ENCODE measurements around the gene TSPAN5. TPM values are rescaled to one million over a fixed set of nuclear protein-coding genes. Genes with fewer than 3 reads are reported as not detected.

Gene TSPAN5
- total and polyA plus RNA-seq, 8 donors, result 0.23 to 2.6 (median 1.2) TPM

GRCh38 chr4:98680806-98681205, 22.4 kb upstream of the TSPAN5 start:
- FAIRE-seq, result no peak
- intact Hi-C loops (cut with DNase I), result no loop called here
- DNase-seq, result no peak

GRCh38 chr4:98679738-98680137, 21.3 kb upstream of the TSPAN5 start:
- FAIRE-seq, result no peak
- Histone ChIP-seq H3K36me3 (no peaks in the 10 kb centered on the region), H3K27ac (no peak overlapping the region), H3K9me3 (no peaks in the 10 kb centered on the region), H3K4me1 (no peaks in the 10 kb centered on the region), H3K4me3 (no peak overlapping the region), H3K27me3 (no peaks in the 10 kb centered on the region)
- intact Hi-C loops (cut with DNase I), result no loop called here
- 67 to 70% methylated on average over 4 of the region's 4 CpGs for WGBS, 2 donors
- no peak for ATAC-seq
- TF ChIP-seq CTCF (IDR thresholded peaks at IDR 0.05), result no peak
- DNase-seq, result no peak

More at GRCh38 chr4:98680806-98681205, 22.4 kb upstream of the TSPAN5 start:
- Histone ChIP-seq H3K9me3 (no peaks in the 10 kb centered on the region), H3K27ac (no peak overlapping the region), H3K36me3 (no peaks in the 10 kb centered on the region), H3K27me3 (no peaks in the 10 kb centered on the region), H3K4me3 (no peak overlapping the region), H3K4me1 (no peaks in the 10 kb centered on the region)
- ATAC-seq, result no peak
- TF ChIP-seq CTCF (IDR thresholded peaks at IDR 0.05), result no peak

GRCh38 chr4:98677799-98678198, 19.4 kb upstream of the TSPAN5 start:
- no peak overlapping the region for H3K27ac ChIP-seq
- no peak for FAIRE-seq
- intact Hi-C loops (cut with DNase I), result no loop called here
- WGBS, 2 donors, result 85 to 97% methylated on average over 3 of the region's 3 CpGs
- no peak for ATAC-seq
- H3K4me1 ChIP-seq, result no peaks in the 10 kb centered on the region
- DNase-seq, result no peak
- H3K9me3 ChIP-seq, result no peaks in the 10 kb centered on the region
- H3K36me3 ChIP-seq, result no peaks in the 10 kb centered on the region
- TF ChIP-seq CTCF (IDR thresholded peaks at IDR 0.05), result no peak
- peaks cover 0 to 3% (median 0%) of the 10 kb centered on the region in 4 donors for H3K27me3 ChIP-seq
- no peak overlapping the region for H3K4me3 ChIP-seq

GRCh38 chr4:98674404-98675173, 16.2 kb upstream of the TSPAN5 start:
- DNase-seq (no peak), ATAC-seq (no peak), FAIRE-seq (no peak)
- WGBS, 2 donors, result 67 to 69% methylated on average over 4 of the region's 4 CpGs
- no peak overlapping the region for H3K27ac ChIP-seq
- H3K4me3 ChIP-seq, result no peak overlapping the region
- H3K9me3 ChIP-seq, result no peaks in the 10 kb centered on the region
- H3K4me1 ChIP-seq, result no peaks in the 10 kb centered on the region
- no peaks in the 10 kb centered on the region for H3K36me3 ChIP-seq
- intact Hi-C loops (cut with DNase I), result no loop called here
- peaks cover 0 to 3% (median 0%) of the 10 kb centered on the region in 4 donors for H3K27me3 ChIP-seq
- no peak for TF ChIP-seq CTCF (IDR thresholded peaks at IDR 0.05)

- Histone ChIP-seq H3K4me1 (no peaks in the 10 kb centered on the region), H3K4me3 (no peak overlapping the region), H3K27ac (no peak overlapping the region), H3K9me3 (no peaks in the 10 kb centered on the region), H3K27me3 (peaks cover 0 to 3% (median 0%) of the 10 kb centered on the region in 4 donors), H3K36me3 (no peaks in the 10 kb centered on the region)
- DNase-seq (no peak), ATAC-seq (no peak), FAIRE-seq (no peak)
- intact Hi-C loops (cut with DNase I), result no loop called here
- TF ChIP-seq CTCF (IDR thresholded peaks at IDR 0.05), result no peak
- 67 to 73% methylated on average over 6 of the region's 6 CpGs for WGBS, 2 donors
Observed at GRCh38 chr4:98673978-98674377, 15.6 kb upstream of the TSPAN5 start.

Data from pancreas (tissue), 10 donors.